Measurements from ENCODE around the gene AK3.

The AK3 gene

DNA sequence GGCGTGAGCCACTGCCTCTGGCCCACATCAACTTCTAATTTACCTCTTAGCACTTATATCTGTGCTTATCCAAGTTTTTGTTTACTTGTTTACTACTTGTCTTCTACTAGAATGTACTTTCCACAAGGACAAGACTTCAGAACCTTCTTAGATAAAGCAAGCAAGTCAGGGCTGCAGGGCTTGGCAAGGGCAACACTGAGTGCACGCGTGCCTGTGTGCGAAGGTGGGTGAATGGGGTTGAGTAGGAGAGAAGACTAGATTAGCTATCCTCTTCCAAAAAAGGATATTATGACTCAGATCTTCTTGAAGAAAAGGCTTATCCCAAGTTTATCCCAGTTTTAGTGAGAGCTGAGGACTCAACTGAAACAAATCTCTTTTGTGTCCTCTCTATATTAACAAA, 19.3 kb downstream of the AK3 start:
- Histone ChIP-seq H3K36me3 (ENCODE audit: insufficient read depth, low read length) (peaks cover 45% of the 10 kb centered on the region), H4K20me1 (ENCODE audit: insufficient read depth, low read length) (no peaks in the 10 kb centered on the region; the same call in 1 of the 2 replicates), H3K79me2 (ENCODE audit: insufficient read depth, low read length) (peaks cover 30% of the 10 kb centered on the region; the same call in 1 of the 2 replicates), H3K4me1 (ENCODE audit: insufficient read depth, low read length) (no peaks in the 10 kb centered on the region), H2AFZ (ENCODE audit: low read depth, low read length) (no peak overlapping the region), H3K27me3 (ENCODE audit: insufficient read depth, low read length, poor library complexity) (no peaks in the 10 kb centered on the region), H3K4me3 (ENCODE audit: low read depth in 1 of 2, low read length in 2 of 2) (no peak overlapping the region), H3K27ac (ENCODE audit: low read length) (no peak overlapping the region), H3K9me3 (ENCODE audit: insufficient read depth, low read length, severe bottlenecking) (no peaks in the 10 kb centered on the region), H3K4me2 (ENCODE audit: insufficient read depth, low read length) (no peak overlapping the region), H3K9ac (ENCODE audit: low read depth, low read length) (no peak overlapping the region)
- no peak for TF ChIP-seq EZH2 (IDR thresholded peaks at IDR 0.05; ENCODE audit: borderline replicate concordance, low read depth, low read length, severe bottlenecking)
- TF ChIP-seq, protein P1, sequence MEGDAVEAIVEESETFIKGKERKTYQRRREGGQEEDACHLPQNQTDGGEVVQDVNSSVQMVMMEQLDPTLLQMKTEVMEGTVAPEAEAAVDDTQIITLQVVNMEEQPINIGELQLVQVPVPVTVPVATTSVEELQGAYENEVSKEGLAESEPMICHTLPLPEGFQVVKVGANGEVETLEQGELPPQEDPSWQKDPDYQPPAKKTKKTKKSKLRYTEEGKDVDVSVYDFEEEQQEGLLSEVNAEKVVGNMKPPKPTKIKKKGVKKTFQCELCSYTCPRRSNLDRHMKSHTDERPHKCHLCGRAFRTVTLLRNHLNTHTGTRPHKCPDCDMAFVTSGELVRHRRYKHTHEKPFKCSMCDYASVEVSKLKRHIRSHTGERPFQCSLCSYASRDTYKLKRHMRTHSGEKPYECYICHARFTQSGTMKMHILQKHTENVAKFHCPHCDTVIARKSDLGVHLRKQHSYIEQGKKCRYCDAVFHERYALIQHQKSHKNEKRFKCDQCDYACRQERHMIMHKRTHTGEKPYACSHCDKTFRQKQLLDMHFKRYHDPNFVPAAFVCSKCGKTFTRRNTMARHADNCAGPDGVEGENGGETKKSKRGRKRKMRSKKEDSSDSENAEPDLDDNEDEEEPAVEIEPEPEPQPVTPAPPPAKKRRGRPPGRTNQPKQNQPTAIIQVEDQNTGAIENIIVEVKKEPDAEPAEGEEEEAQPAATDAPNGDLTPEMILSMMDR (IDR thresholded peaks at IDR 0.05; ENCODE audit: borderline replicate concordance, extremely low read depth, low read length, poor library complexity, severe bottlenecking): no peak
- DNase-seq: no peak
- no peak for ATAC-seq (ENCODE audit: insufficient read depth, low read depth)

DNA sequence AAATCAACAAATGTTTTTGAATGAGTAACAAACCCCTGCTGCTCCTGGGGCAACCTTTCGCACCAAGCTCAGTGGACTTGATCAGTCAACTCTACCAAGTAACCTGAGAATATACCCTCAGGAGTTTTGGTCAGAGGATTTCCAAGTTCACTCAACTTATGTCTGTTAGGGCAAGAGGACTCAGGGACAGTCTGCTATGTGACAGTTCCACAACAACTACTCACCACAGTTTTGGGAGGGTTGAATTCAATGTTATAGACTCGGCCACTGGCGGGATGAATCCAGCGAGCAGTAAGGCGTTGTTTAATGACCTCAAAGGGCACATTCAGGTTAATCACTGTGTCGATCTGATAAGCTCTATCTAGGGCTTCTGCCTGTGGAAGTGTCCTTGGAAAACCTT, 22.1 kb downstream of the AK3 start:
- Histone ChIP-seq H3K9me3 (ENCODE audit: insufficient read depth, low read length, severe bottlenecking) (no peaks in the 10 kb centered on the region), H3K9ac (ENCODE audit: low read depth, low read length) (no peak overlapping the region), H3K4me2 (ENCODE audit: insufficient read depth, low read length) (no peak overlapping the region), H3K79me2 (ENCODE audit: insufficient read depth, low read length) (peaks cover 12% of the 10 kb centered on the region; the same call in 1 of the 2 replicates), H4K20me1 (ENCODE audit: insufficient read depth, low read length) (no peaks in the 10 kb centered on the region; the same call in 1 of the 2 replicates), H3K4me1 (ENCODE audit: insufficient read depth, low read length) (no peaks in the 10 kb centered on the region), H3K4me3 (ENCODE audit: low read depth in 1 of 2, low read length in 2 of 2) (no peak overlapping the region), H3K27ac (ENCODE audit: low read length) (no peak overlapping the region), H3K36me3 (ENCODE audit: insufficient read depth, low read length) (peaks cover 71% of the 10 kb centered on the region), H3K27me3 (ENCODE audit: insufficient read depth, low read length, poor library complexity) (no peaks in the 10 kb centered on the region), H2AFZ (ENCODE audit: low read depth, low read length) (no peak overlapping the region)
- DNase-seq (no peak), ATAC-seq (ENCODE audit: insufficient read depth, low read depth) (no peak)
- TF ChIP-seq, protein P1 (IDR thresholded peaks at IDR 0.05; ENCODE audit: borderline replicate concordance, extremely low read depth, low read length, poor library complexity, severe bottlenecking): no peak
- no peak for TF ChIP-seq EZH2 (IDR thresholded peaks at IDR 0.05; ENCODE audit: borderline replicate concordance, low read depth, low read length, severe bottlenecking)

DNA sequence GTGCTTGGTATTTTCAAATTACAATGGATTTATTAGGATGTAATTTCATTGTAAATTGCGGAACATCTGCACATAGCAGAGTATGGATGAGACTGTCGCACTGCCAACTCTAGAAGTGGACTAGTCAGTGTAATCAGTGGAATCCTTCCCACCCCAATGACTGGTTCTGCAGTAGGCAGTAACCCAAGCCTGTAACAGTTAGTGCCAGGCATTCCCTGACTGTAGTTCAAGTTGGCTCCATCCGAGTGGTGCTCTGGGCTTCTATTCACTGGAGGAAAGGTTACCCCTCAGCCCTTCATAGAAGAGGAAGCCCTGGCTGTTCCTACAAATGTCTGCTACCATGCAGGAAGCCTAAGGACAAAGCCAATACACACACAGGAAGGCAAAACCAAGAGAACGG, 23.2 kb downstream of the AK3 start:
- Histone ChIP-seq H3K36me3 (ENCODE audit: insufficient read depth, low read length) (peaks cover 82% of the 10 kb centered on the region), H3K4me1 (ENCODE audit: insufficient read depth, low read length) (no peaks in the 10 kb centered on the region), H3K79me2 (ENCODE audit: insufficient read depth, low read length) (peaks cover 8% of the 10 kb centered on the region; the same call in 1 of the 2 replicates), H3K9me3 (ENCODE audit: insufficient read depth, low read length, severe bottlenecking) (no peaks in the 10 kb centered on the region), H4K20me1 (ENCODE audit: insufficient read depth, low read length) (no peaks in the 10 kb centered on the region; the same call in 1 of the 2 replicates), H3K4me2 (ENCODE audit: insufficient read depth, low read length) (no peak overlapping the region), H3K4me3 (ENCODE audit: low read depth in 1 of 2, low read length in 2 of 2) (no peak overlapping the region), H3K27me3 (ENCODE audit: insufficient read depth, low read length, poor library complexity) (no peaks in the 10 kb centered on the region), H3K27ac (ENCODE audit: low read length) (no peak overlapping the region), H2AFZ (ENCODE audit: low read depth, low read length) (no peak overlapping the region), H3K9ac (ENCODE audit: low read depth, low read length) (no peak overlapping the region)
- ATAC-seq (ENCODE audit: insufficient read depth, low read depth): no peak
- TF ChIP-seq, protein P1 (IDR thresholded peaks at IDR 0.05; ENCODE audit: borderline replicate concordance, extremely low read depth, low read length, poor library complexity, severe bottlenecking): no peak
- TF ChIP-seq EZH2 (IDR thresholded peaks at IDR 0.05; ENCODE audit: borderline replicate concordance, low read depth, low read length, severe bottlenecking): no peak
- DNase-seq: no peak

DNA sequence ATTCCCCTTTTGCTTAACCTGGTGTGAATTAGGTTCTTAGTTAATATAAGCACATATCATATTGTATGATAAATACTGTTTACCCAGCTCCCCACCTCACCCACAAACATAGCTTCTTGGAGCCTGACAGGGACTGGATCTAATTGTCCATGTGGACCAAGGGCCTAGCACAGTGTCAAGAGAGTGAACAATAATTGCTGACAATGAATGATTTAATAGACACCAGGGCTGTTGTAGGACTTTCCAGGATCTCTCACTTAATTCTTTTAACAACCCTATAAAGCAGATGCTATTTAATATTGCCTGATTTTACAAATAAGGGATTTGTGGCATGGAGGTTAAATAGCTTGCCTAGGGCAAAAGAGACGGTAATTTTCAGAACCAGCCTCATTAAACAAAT, 24.8 kb downstream of the AK3 start:
- H4K20me1 ChIP-seq (ENCODE audit: insufficient read depth, low read length): no peaks in the 10 kb centered on the region; the same call in 1 of the 2 replicates
- H3K9me3 ChIP-seq (ENCODE audit: insufficient read depth, low read length, severe bottlenecking): no peaks in the 10 kb centered on the region
- TF ChIP-seq EZH2 (IDR thresholded peaks at IDR 0.05; ENCODE audit: borderline replicate concordance, low read depth, low read length, severe bottlenecking): no peak
- TF ChIP-seq, protein P1 (IDR thresholded peaks at IDR 0.05; ENCODE audit: borderline replicate concordance, extremely low read depth, low read length, poor library complexity, severe bottlenecking): no peak
- H3K4me2 ChIP-seq (ENCODE audit: insufficient read depth, low read length): no peak overlapping the region
- H3K4me3 ChIP-seq (ENCODE audit: low read depth in 1 of 2, low read length in 2 of 2): no peak overlapping the region
- no peaks in the 10 kb centered on the region for H3K79me2 ChIP-seq (ENCODE audit: insufficient read depth, low read length)
- no peak for ATAC-seq (ENCODE audit: insufficient read depth, low read depth)
- DNase-seq: no peak
- H2AFZ ChIP-seq (ENCODE audit: low read depth, low read length): no peak overlapping the region
- H3K36me3 ChIP-seq (ENCODE audit: insufficient read depth, low read length): peaks cover 73% of the 10 kb centered on the region
- H3K27me3 ChIP-seq (ENCODE audit: insufficient read depth, low read length, poor library complexity): no peaks in the 10 kb centered on the region
- H3K27ac ChIP-seq (ENCODE audit: low read length): no peak overlapping the region
- H3K4me1 ChIP-seq (ENCODE audit: insufficient read depth, low read length): no peaks in the 10 kb centered on the region
- H3K9ac ChIP-seq (ENCODE audit: low read depth, low read length): no peak overlapping the region
